Cortex of kidney (tissue), 1 donor: Measurements from ENCODE around the gene CD47.

Experiments used
- DNase-seq: peaks from one replicate; lab custom pipeline; 2025; lab: John Stamatoyannopoulos, UW

The CD47 gene

DNA sequence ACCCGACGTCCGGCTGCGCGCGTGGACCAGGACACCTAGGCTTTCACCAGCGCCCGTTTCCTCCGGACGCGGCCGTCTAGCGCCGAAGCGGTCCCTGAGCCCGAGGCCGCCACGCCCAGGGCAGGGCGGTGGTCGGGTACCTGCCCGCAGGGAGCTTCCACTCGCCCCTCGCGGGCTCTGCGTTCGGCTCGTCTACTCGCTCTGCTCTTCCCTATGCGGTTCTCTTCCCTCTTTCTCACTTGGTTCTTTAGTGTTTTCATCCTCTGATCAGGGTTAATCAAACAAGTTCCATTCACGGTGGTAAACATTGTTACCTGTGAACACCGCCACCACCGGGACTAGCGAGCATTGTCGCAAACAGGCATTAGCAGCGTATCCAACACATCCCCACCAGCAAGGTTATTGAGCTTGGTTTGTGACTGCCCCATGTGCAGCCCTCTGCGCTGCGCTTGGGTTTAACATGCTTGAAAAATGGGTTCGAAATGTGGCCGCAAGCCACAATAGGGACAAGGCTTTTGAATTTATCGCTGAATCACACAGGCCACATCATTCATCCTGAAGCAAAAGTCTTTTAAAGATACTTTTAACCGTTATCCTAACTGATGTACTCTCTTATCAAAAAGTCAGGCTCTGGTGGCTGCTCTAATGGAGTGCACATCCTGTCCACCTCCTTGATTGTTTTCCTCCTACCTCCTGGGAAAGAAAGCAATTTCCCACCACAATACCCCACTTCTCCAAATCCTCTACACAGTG, 843 bp upstream of the CD47 start:
- peak; percentile 37 for DNase-seq

DNA sequence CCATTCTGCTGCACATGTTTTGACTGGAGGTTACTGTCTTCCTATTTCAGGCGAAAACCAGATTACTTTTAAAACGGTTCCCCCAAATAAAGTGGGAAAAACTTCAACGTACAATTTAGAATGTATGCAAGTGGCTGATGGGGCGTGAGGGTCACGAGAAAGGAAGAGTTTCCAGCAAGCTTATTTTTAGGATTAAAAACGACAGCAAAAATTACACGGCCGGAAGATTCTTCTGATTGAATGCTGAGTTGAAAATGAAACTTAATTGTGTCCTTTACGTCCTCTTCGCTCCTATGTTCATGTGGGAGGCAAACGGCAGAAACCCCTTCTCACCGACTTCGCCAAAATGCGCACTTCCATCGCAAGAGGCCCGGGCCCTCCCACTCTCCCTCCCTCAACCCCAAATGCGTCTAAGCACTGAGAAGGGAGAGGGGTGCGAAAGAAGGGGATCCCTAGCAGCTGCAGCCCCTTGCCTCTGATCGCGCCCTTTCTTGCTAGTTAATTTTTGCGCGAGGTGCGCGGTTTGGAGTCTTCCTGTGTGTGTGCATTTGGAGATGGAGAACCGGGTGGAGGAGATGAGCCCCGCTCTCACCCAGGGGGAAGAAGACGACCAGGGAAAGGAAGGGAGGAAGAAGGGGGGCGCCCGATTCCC, 656 bp downstream of the CD47 start:
- DNase-seq, result no peak

DNA sequence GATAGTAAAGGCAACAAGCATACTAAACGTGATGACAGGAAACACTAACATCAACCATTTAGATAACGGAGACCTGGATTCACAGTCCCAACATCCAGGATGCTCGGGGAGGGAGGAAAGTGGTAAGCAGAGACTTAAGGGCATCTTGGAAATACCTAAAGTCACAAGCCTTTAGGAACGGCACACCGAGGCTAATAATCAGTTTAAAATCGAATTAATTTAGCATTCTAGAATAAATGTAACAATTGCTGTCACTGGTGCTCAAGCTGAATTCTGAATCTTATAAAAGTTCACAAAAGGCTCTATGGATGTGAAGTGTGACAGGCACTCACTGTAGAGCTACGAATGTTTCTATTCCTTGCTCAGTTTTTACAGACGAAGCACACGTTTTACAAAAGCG, 1.3 kb downstream of the CD47 start:
- no peak for DNase-seq

DNA sequence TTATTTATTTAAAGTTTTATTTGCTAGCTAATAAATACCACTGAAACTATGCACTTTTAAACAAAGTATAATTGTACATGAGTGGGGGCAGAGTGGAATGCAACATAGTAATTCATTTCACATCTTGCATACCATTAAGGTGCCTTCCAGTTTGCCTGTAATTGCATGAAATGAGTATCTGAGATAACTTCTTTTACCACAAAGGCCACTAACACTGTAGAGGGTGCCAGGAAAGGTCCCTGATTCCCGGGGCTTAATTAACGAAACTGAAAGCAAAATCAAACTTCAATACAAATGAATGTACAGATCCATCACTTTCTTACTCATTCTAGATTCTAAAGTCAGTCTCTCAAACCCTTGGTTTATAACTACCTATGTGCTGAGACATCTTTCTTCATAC, 2.1 kb downstream of the CD47 start:
- DNase-seq, result no peak

DNA sequence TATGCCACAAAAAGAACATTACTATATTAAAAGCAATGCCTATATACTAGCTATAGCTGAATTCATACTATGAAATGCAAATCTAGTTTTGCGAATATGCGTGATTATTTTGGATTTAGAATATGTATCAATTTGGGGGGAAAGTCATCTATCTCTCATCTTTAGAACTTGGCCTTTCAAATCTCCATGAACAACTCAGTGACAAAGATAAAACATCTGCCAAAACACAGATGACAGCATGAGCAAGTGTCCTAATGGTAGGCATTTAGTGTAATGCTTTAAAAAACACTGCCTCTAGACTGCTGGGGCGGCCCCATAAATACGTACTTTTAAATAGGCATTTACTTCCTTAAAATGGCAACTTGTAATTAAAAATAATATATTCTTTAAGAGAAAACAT, 2.7 kb downstream of the CD47 start:
- DNase-seq, result no peak

DNA sequence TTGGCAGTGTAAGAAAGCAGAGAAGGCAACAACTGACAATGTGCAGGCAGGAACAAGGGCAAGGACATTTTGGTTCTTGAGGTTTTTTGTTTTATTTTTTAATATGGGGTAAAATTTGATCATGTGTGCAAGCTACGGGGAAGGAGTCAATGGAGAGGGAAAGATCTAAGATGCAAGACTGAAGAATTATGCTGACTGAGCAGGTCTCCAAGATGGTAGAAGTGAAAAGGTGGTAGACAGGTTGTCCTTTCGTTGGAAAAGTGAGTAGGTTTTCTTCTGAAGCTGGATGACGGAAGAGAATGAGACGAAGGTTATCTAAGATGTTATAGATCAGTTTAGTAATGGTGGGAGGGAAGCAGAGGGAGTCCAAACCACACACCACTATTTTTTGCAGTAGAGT, 4.2 kb downstream of the CD47 start:
- DNase-seq, result no peak

DNA sequence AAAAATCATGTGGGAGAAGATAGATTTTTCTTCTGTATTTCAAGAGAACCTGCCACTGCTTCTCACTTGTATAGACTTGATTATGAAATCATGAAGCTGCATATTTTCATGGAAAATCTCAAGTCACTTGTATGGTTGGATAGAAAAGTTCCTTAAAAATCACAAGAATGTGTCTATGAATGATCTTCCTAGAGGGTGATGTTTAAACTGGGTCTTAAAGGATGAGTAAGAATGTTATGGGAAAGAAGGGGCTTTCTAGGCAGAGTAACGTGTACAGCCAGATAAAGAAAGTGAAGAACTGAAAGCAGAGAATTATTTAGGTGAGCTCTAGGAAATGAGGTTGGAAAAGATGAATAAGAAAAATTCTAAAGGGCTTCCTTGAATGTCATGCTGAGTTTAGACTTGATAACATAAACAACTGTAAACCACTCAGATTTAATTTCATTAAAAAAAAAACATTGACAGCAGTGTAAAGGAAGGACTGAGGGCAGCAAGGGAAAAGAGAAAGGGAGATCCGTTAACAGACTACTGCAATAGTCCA, 5.0 kb downstream of the CD47 start:
- no peak for DNase-seq

DNA sequence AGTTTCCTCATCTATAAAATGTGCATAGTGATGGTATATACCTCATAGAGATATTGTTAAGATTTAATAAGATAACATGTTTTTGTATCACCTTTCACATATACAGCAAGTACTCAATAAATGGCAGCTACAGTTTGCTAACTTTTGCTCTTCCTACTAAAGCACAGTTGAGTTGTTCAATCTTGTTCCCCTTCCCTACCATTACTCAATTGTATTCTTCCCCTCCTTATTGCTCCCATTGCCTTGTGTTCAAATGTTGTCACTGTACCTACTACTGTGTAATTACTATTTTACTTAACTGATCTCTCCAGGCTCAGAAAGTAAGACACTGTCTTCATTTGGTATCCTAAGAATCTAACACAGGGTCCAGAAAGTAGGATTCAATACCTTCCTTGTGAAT, 5.5 kb downstream of the CD47 start:
- DNase-seq, result no peak

DNA sequence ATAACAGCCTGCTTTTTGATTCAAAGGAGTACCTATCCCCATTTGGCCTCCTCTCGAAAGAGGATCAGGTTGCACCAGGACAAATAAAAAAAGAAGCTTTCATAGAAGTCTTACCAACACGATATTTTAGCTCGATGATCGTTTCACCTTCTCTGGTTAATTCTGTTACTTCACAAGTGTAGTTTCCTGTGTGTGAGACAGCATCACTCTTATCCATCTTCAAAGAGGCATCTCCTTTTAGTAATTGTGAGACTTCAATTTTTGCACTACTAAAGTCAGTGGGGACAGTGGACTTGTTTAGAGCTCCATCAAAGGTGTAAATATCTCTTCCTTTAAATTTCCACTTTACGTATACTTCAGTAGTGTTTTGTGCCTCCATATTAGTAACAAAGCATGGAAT, 11.0 kb downstream of the CD47 start:
- DNase-seq, result no peak

DNA sequence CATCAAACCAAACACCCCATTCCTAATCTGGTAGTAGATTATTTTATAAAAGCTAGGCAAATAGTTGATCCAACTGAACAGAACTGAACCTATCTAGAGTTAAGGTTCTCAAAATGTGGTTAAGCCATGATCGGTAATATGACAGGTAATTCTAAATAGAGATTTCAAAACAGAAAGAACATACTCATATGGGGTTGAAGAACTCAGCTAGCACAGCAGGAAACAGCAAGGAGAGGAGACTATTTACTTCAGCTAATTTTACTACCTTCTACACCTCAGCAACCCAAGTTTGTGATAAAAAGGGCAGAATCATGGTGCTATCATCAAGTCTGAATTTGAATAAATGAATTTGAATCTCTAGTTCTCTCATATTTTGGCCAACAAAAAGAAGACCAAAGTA, 11.8 kb downstream of the CD47 start:
- DNase-seq, result no peak

DNA sequence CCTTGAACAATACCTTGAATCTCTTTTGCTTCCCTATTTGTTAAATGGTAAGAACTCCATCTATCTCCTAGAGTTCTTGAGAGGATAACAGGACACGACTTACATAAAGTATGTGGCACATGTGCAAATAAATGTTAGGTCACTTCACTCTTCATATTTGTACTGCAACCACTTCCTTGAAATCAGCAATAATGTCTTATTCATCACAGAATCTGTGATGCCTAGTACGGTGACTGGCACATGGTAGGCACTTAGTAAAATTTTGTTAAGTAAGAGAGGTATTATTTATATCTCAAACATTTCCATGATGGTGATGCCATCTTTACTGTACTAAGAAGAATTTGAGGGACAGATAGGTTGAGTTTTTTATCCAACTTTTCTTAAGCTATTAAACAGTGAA, 14.3 kb downstream of the CD47 start:
- DNase-seq, result no peak

DNA sequence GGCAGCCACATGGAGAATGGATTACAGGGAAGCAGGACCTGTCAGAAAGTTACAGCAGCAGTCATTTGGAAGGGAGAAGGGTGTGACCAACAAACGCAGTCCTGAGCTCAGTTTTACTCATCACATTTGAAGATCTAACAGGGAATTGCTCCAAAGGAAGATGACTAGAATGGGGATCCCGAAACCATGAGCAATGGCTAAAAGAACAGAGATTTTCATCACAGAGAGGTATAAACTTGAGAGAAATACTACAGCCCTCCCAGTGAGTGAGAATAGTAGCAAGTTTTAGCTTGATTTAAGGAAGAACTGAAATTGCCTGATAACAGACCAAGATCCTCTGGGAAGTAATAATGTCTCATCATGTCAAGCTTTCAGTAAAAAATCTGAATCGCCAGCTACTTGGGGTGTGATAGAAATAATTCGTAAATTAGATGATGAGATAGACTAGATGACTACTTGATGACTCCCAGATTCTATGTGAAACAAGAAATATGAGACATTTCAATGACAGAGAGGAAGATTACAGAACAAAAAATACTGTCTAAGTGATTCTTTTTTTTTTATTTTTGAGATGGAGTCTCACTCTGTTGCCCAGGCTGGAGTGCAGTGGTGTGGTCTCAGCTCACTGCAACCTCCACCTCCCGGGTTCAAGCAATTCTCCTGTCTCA, 16.9 kb downstream of the CD47 start:
- DNase-seq, result no peak

DNA sequence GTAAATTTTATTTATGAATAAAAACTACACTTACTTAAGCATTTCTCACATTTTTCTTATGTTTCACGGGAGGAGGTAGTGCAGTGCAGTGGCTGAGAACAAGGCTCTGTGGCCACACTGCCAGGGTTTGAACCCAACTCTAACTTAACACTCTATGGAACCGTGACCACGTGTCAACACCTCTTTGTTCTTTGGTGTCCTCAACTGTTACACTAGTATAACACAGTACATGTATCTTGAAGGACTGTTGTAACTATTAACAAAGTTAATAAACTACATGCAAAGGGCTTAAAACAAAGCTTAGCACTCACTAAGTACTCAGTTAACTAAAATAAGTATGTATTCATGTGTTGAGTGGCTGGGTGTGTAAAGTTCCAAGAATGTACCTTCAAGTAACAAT, 19.5 kb downstream of the CD47 start:
- DNase-seq, result no peak

DNA sequence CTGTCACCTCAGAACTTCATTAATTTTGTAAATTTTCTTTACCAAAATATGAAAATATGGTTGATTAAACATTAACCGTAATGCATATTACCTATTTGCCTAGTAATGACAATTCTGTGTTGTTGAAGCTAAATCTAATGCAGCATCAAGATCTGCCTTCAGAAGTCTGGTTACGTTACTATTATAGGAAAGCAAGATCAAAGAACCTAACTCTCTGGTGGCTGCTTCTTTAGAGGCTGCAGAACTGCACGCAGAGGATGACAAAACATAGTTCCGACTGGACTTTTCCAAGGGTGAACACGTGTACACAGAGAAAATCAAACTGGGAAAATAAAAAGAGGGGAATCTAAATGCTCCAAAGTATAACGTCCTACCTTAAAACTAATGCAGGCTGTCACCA, 20.5 kb downstream of the CD47 start:
- DNase-seq, result no peak

DNA sequence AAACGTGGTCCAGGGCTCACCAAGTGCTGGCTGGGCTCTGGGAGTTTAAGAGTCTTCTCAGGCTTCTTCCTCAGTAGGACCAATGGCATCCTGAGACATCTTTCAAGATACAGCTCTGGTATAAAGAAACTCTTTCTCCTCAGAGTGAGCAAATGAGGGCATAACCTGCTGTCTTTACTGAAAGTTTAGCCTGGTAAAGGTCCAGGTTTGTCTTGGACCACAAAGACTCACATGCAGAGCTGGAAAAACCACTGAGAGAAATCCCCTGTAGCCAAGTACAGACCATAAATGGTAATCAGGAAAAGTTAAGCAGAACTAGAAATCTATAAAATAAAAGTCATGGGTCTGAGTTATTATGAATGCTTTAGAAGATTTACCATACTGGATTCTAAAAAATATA, 23.1 kb downstream of the CD47 start:
- DNase-seq, result no peak

DNA sequence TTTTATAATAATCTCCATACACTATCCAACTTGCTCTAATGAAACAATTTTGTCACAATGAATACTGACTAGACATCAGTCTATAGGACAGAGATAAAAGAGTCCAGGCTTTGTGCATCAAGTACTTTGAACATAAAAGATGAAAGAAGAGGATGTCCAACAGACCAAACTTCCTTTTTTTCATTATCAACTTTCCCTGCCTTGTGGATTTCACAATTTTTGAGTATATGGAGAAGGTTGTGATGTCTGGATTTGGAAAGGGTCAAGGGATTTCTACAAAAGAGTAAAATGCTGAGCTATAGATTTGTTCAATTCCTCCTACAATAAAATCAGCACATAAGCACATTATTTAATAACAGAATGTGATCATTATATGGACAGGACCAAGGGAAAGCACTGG, 25.7 kb downstream of the CD47 start:
- no peak for DNase-seq

DNA sequence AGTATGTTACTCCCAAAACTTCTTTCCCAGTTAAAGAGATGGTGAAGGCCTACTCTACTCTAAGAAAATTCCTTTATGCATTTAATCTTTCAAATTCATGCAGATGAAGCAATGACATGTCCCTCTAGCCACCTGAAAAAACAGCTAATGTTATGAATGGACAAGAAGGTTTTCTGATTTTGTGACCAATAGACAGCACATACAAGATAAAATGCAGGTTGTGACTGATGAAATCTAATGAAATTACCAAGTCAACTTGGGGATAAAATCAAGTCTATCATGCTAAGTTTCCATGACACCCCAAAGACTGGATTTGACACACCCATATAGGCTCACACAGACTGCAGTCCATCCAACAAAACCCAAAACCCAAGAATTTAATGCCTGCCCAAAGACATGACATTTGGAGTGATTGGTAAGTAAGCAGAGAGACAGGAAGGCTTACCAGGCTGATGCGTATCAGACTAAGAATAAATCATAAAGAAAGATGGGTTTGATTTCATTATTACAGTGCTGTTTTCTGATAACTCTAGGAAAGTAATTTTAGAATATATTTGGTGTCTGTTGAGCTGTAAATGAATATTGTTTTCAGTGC, 26.4 kb downstream of the CD47 start:
- DNase-seq, result no peak

DNA sequence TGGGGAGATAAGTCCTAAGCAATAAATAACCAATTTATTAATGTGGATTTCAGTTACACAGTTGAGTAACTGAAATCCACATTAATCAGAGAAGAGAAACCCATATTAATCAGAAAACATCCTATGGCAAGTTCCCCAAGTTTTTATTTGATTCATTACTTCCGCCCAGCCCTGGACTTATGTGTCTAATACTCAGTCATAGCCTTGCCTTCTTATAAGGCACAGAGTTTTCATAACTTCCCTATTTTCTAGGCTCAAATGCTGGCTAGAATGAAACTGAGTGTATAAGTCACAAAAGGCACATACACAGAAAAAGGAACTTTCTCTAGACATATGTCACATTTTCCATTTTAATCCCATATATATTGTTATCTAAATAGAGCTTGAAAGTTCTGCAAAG, 28.8 kb downstream of the CD47 start:
- DNase-seq, result no peak

DNA sequence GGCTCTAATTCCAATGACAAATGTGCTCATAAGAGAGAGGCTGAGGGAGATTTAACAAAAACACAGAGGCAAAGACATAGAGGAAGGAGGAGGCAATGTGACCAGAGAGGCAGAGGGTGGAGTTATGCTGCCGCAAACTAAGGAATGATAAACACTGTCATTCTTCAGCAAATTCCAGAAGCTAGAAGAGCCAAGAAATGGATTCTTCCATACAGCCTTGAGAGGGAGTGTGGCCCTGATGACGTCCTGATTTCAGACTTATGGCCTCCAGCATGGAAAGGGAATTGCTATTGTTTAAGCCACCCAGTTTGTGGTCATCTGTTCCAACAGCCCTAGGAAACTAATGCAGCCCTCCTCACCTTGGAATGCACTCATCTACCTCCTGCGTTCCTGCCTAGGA, 30.5 kb downstream of the CD47 start:
- DNase-seq, result no peak

DNA sequence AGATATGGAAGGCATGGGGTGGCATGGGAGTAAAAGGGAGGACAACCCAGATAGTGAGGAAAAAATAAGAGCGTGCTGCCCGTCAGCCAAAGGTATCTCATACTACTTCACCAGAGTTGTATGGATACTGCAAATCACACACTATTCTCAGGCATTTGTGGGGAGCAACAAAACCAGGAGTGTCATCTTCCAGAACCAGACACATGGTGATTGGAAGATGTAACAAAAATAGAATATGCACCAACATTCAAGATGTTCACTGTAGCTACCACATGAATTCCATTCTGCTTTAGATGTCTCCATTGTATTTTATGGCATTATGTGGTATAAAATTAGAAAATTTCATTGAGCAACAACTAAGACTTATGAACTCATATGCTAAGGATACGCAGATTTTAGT, 34.9 kb downstream of the CD47 start:
- DNase-seq, result no peak

DNA sequence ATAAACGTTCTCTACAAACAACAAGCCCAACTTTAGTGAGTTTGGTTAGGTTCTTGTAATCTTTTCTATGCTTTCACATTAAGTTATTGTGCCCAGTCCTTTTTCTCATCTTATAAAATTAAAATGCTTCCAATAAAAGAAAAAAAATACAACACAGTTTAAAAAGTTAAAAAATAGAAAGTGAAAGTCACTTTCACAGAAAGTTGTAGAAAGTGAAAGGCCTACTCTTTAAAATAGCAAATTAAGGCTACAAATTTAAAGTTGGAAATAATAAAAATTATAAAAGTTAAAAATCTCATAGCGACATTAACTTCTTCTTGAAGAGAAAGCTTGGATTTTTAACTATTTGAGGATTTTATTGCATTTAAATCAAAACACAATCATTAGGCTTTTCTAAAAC, 35.9 kb downstream of the CD47 start:
- DNase-seq, result no peak

DNA sequence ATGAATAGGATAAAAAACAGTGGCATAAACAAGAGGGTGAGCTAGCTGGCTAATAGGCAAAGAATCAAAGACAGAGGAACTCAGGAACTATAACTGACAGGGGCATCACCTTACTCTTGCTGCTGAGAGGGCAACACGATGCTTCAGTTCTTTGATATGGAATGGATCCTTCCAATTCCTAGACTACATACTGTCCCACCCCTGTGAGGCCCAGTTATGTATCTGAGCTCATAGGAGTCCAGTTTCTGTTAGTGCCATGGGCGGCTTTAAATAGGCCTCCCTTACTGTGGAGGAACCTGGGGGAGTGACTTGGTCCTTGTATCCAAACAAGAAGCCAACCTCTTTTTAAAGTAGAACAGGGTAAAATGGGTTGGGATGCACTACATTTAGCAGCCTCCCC, 37.3 kb downstream of the CD47 start:
- no peak for DNase-seq

DNA sequence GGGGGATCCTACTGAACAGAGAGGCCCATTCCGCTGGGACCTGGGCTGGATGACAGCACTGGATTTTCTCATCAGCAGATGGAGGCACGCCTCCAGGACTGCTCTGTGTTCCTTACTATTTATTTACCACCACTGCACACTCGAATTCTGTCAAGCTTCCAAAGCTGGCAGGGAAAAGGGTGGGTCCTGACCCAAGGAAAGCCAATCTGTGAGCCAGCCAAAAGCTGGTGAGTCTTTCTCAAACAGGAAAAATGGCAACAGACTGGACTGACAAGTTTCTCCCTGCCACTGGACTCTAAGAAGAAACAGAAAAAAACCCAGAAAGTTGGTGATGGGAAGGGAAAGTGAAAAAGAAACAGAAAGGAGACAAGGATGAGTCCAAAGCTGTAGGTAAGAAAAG, 37.8 kb downstream of the CD47 start:
- no peak for DNase-seq
